IPS-15b (cell line): ENCODE measurements around the gene FGD4.

ENCODE experiments used
- H3K27me3 ChIP-seq: one replicate; pipeline ENCODE4 v1.6.1; 2013; ENCODE audit warnings: low read length; ENCODE audit not compliant: control insufficient read depth, insufficient read depth
- H3K36me3 ChIP-seq: one replicate; pipeline ENCODE4 v1.6.1; 2013; ENCODE audit warnings: low read length; ENCODE audit not compliant: control insufficient read depth, insufficient read depth
- H3K4me1 ChIP-seq: one replicate; pipeline ENCODE4 v1.6.1; 2013; ENCODE audit warnings: mild to moderate bottlenecking, low read length; ENCODE audit not compliant: control insufficient read depth, insufficient read depth
- H3K4me3 ChIP-seq: one replicate; pipeline ENCODE4 v1.5.1; 2013; ENCODE audit warnings: low read depth, low read length
- H3K9ac ChIP-seq: one replicate; pipeline ENCODE4 v1.6.1; 2013; ENCODE audit warnings: low read depth, mild to moderate bottlenecking, low read length
- H3K9me3 ChIP-seq: one replicate; pipeline ENCODE4 v1.6.1; 2013; ENCODE audit warnings: mild to moderate bottlenecking, low read length; ENCODE audit not compliant: control insufficient read depth, insufficient read depth

FGD4 gene

GRCh38 chr12:32679920-32680237, 280.5 kb downstream of the FGD4 start:
- Histone ChIP-seq H3K9me3 (no peaks in the 10 kb centered on the region), H3K27me3 (no peaks in the 10 kb centered on the region), H3K9ac (peak overlapping the region; percentile 96), H3K4me3 (peak overlapping the region; percentile 98), H3K36me3 (no peaks in the 10 kb centered on the region), H3K4me1 (peaks cover 2% of the 10 kb centered on the region)

- Histone ChIP-seq H3K36me3 (no peaks in the 10 kb centered on the region), H3K4me3 (no peak overlapping the region), H3K27me3 (no peaks in the 10 kb centered on the region), H3K9me3 (no peaks in the 10 kb centered on the region), H3K4me1 (peaks cover 2% of the 10 kb centered on the region), H3K9ac (no peak overlapping the region)
Observed at GRCh38 chr12:32680787-32681186, 281.4 kb downstream of the FGD4 start.

GRCh38 chr12:32681272-32681671, 281.9 kb downstream of the FGD4 start:
- no peaks in the 10 kb centered on the region for H3K36me3 ChIP-seq
- H3K4me1 ChIP-seq, result peaks cover 2% of the 10 kb centered on the region
- H3K4me3 ChIP-seq, result no peak overlapping the region
- H3K9me3 ChIP-seq, result no peaks in the 10 kb centered on the region
- no peak overlapping the region for H3K9ac ChIP-seq
- H3K27me3 ChIP-seq, result no peaks in the 10 kb centered on the region

GRCh38 chr12:32686340-32686739, 287.0 kb downstream of the FGD4 start:
- H3K9ac ChIP-seq, result no peak overlapping the region
- H3K4me3 ChIP-seq, result no peak overlapping the region
- H3K27me3 ChIP-seq, result no peaks in the 10 kb centered on the region
- no peaks in the 10 kb centered on the region for H3K36me3 ChIP-seq
- no peaks in the 10 kb centered on the region for H3K9me3 ChIP-seq
- peaks cover 3% of the 10 kb centered on the region for H3K4me1 ChIP-seq

- H3K36me3 ChIP-seq, result no peaks in the 10 kb centered on the region
- no peaks in the 10 kb centered on the region for H3K27me3 ChIP-seq
- H3K4me3 ChIP-seq, result no peak overlapping the region
- no peaks in the 10 kb centered on the region for H3K9me3 ChIP-seq
- H3K4me1 ChIP-seq, result peaks cover 6% of the 10 kb centered on the region
- H3K9ac ChIP-seq, result no peak overlapping the region
Observed at GRCh38 chr12:32688786-32689185, 289.4 kb downstream of the FGD4 start.

- peaks cover 6% of the 10 kb centered on the region for H3K4me1 ChIP-seq
Observed at GRCh38 chr12:32690927-32691326, 291.6 kb downstream of the FGD4 start.

GRCh38 chr12:32692358-32692757, 293.0 kb downstream of the FGD4 start:
- H3K9ac ChIP-seq, result no peak overlapping the region
- no peak overlapping the region for H3K4me3 ChIP-seq
- H3K27me3 ChIP-seq, result no peaks in the 10 kb centered on the region
- peaks cover 6% of the 10 kb centered on the region for H3K4me1 ChIP-seq
- H3K36me3 ChIP-seq, result no peaks in the 10 kb centered on the region
- H3K9me3 ChIP-seq, result no peaks in the 10 kb centered on the region

More at GRCh38 chr12:32690927-32691326, 291.6 kb downstream of the FGD4 start:
- no peak overlapping the region for H3K9ac ChIP-seq
- no peak overlapping the region for H3K4me3 ChIP-seq
- no peaks in the 10 kb centered on the region for H3K27me3 ChIP-seq
- H3K36me3 ChIP-seq, result no peaks in the 10 kb centered on the region
- no peaks in the 10 kb centered on the region for H3K9me3 ChIP-seq

GRCh38 chr12:32693036-32693435, 293.7 kb downstream of the FGD4 start:
- H3K4me1 ChIP-seq, result peaks cover 6% of the 10 kb centered on the region
- H3K27me3 ChIP-seq, result no peaks in the 10 kb centered on the region
- H3K4me3 ChIP-seq, result no peak overlapping the region
- H3K9ac ChIP-seq, result no peak overlapping the region
- H3K36me3 ChIP-seq, result no peaks in the 10 kb centered on the region
- no peaks in the 10 kb centered on the region for H3K9me3 ChIP-seq
